ENCODE data around the gene ST7.

GRCh38 chr7:117279203-117279602, 325.9 kb downstream of the ST7 start:
- TF ChIP-seq CTCF (optimal IDR thresholded peaks at IDR 0.05 in 1 of 3, IDR thresholded peaks at IDR 0.05 in 1 of 3, conservative IDR thresholded peaks at IDR 0.05 in 1 of 3; ENCODE audit: extremely low read depth in 1 of 3, insufficient read depth in 2 of 3, low read length in 3 of 3) (no peak), EZH2 (IDR thresholded peaks at IDR 0.05; ENCODE audit: low read length) (no peak)
